Progenitor cell of endocrine pancreas (in vitro differentiated cells): ENCODE measurements around the gene RAB35. TPM values are rescaled to one million over a fixed set of nuclear protein-coding genes. Genes with fewer than 3 reads are reported as not detected.

Experiments used
- DNase-seq: peaks from one replicate; pipeline ENCODE4 v3.0.0; 2021; ENCODE audit warnings: low spot score; ENCODE audit not compliant: unreplicated experiment
- H3K27ac Mint-ChIP-seq: 2 replicates; pipeline ENCODE4 v1.8.0; 2021; ENCODE audit warnings: mild to moderate bottlenecking, moderate library complexity, mixed read lengths
- H3K27me3 Mint-ChIP-seq: 2 replicates; pipeline ENCODE4 v1.8.0; 2021; ENCODE audit warnings: mixed read lengths
- H3K36me3 Mint-ChIP-seq: 2 replicates; pipeline ENCODE4 v1.8.0; 2022; ENCODE audit warnings: mixed read lengths; ENCODE audit not compliant: insufficient read depth
- H3K4me1 Mint-ChIP-seq: 2 replicates; pipeline ENCODE4 v1.8.0; 2021; ENCODE audit warnings: low read depth, mixed read lengths
- H3K4me3 Mint-ChIP-seq: 2 replicates; pipeline ENCODE4 v1.8.0; 2021; ENCODE audit warnings: low read depth, mild to moderate bottlenecking, moderate library complexity, mixed read lengths
- H3K9me3 Mint-ChIP-seq: 2 replicates; pipeline ENCODE4 v1.8.0; 2021; ENCODE audit warnings: low read depth, mixed read lengths
- CTCF ChIP-seq: fragments of 200-600 bp; sonication (generic); IDR thresholded peaks from one replicate; pipeline ENCODE4 v1.5.0; 2021; ENCODE audit warnings: antibody characterized with exemption, mild to moderate bottlenecking; ENCODE audit not compliant: unreplicated experiment
- total RNA-seq: library from RNA; stranded (reverse); gene quantifications from 2 replicates; pipeline ENCODE4 v1.2.1, GENCODE V29; 2021

RAB35 gene
- total RNA-seq, 1 donor from 2014 or later = 36.7 TPM

- no peaks in the 10 kb centered on the region for H3K9me3 Mint-ChIP-seq
- H3K36me3 Mint-ChIP-seq = peaks cover 29% of the 10 kb centered on the region
- no peaks in the 10 kb centered on the region for H3K4me1 Mint-ChIP-seq
- no peak overlapping the region for H3K4me3 Mint-ChIP-seq
- no peak for TF ChIP-seq CTCF
- no peak for DNase-seq
- H3K27me3 Mint-ChIP-seq = no peaks in the 10 kb centered on the region
- H3K27ac Mint-ChIP-seq = peak overlapping the region; percentile 38
Measured at GRCh38 chr12:120140603-120141002, 24.1 kb upstream of the RAB35 start.

- TF ChIP-seq CTCF = no peak
- DNase-seq = no peak
- H3K36me3 Mint-ChIP-seq = peaks cover 29% of the 10 kb centered on the region
- no peaks in the 10 kb centered on the region for H3K9me3 Mint-ChIP-seq
- no peak overlapping the region for H3K4me3 Mint-ChIP-seq
- H3K27ac Mint-ChIP-seq = peak overlapping the region; percentile 38
- no peaks in the 10 kb centered on the region for H3K4me1 Mint-ChIP-seq
- no peaks in the 10 kb centered on the region for H3K27me3 Mint-ChIP-seq
Measured at GRCh38 chr12:120139958-120140357, 23.4 kb upstream of the RAB35 start.

- no peak for TF ChIP-seq CTCF
- Mint-ChIP-seq H3K27me3 (no peaks in the 10 kb centered on the region), H3K4me1 (no peaks in the 10 kb centered on the region), H3K27ac (peak overlapping the region; percentile 33), H3K4me3 (no peak overlapping the region), H3K9me3 (no peaks in the 10 kb centered on the region), H3K36me3 (peaks cover 27% of the 10 kb centered on the region)
- DNase-seq = no peak
Measured at GRCh38 chr12:120138366-120138765, 21.8 kb upstream of the RAB35 start.

- Mint-ChIP-seq H3K36me3 (peaks cover 27% of the 10 kb centered on the region), H3K27ac (no peak overlapping the region), H3K27me3 (no peaks in the 10 kb centered on the region), H3K9me3 (no peaks in the 10 kb centered on the region), H3K4me3 (no peak overlapping the region), H3K4me1 (no peaks in the 10 kb centered on the region)
- TF ChIP-seq CTCF = no peak
- no peak for DNase-seq
Measured at GRCh38 chr12:120137833-120138232, 21.3 kb upstream of the RAB35 start.

GRCh38 chr12:120136093-120136770, 19.7 kb upstream of the RAB35 start:
- Mint-ChIP-seq H3K9me3 (no peaks in the 10 kb centered on the region), H3K27me3 (no peaks in the 10 kb centered on the region), H3K4me1 (no peaks in the 10 kb centered on the region), H3K27ac (no peak overlapping the region), H3K36me3 (peaks cover 21% of the 10 kb centered on the region), H3K4me3 (no peak overlapping the region)
- no peak for TF ChIP-seq CTCF
- no peak for DNase-seq
